LNCAP (cell line): ENCODE measurements around the gene CNGA1.
A peak's percentile ranks its signal among the peaks of the same experiment; 100 is the strongest.

Experiments used
- TF ChIP-seq, protein P1 (sequence below): fragments of 450-650 bp; IDR thresholded peaks from 2 replicates; pipeline ENCODE4 v1.5.1; 2017; ENCODE audit warnings: mild to moderate bottlenecking

CNGA1 gene

DNA sequence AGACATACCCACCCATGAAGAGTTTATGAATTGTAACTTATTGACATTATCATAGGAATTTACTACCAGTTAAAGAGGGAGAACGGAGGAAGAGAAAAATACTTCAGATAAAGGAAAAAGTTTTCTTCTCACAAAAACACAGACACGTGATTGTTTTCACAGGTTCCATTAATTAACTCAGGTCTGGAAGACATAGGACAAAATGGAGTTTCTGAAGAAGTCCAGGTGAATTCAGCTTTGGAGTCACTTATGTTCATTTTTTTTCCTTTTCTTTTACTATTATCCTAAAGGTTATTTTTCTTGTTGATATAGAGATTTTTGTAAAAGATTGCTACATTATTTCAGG is 20.6 kb upstream of the CNGA1 start:
- TF ChIP-seq, protein P1, sequence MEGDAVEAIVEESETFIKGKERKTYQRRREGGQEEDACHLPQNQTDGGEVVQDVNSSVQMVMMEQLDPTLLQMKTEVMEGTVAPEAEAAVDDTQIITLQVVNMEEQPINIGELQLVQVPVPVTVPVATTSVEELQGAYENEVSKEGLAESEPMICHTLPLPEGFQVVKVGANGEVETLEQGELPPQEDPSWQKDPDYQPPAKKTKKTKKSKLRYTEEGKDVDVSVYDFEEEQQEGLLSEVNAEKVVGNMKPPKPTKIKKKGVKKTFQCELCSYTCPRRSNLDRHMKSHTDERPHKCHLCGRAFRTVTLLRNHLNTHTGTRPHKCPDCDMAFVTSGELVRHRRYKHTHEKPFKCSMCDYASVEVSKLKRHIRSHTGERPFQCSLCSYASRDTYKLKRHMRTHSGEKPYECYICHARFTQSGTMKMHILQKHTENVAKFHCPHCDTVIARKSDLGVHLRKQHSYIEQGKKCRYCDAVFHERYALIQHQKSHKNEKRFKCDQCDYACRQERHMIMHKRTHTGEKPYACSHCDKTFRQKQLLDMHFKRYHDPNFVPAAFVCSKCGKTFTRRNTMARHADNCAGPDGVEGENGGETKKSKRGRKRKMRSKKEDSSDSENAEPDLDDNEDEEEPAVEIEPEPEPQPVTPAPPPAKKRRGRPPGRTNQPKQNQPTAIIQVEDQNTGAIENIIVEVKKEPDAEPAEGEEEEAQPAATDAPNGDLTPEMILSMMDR = no peak

- TF ChIP-seq, protein P1 = no peak
These were observed 19.5 kb upstream of the CNGA1 start for GRCh38 chr4:48035952-48036351.

DNA sequence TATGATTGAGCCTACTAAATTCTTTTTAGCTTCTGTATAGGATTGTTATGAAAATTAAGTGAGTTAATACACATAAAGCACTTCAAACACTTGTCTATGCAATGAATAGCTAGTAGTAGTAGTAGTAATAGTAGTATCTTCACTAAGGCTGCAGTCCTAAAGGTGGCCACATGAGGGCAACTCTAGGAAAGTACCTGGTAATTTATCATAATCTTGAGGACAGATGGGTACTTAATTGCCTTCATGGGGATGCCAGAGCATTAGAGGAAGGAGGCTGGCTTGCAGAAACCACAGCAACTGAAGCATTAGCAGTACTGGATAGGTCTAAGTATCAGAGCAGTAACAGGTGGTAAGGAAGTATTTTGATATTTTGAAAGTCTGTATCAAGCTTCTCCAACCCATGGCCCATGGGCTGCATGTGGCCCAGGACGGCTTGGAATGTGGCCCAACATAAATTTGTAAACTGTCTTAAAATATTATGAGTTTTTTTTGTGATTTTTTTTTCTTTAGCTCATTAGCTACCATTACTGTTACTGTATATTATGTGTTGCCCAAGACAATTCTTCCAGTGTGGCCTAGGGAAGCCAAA is 17.4 kb upstream of the CNGA1 start:
- TF ChIP-seq, protein P1 = peak; percentile 54

GRCh38 chr4:48033412-48033811 is 16.9 kb upstream of the CNGA1 start:
- TF ChIP-seq, protein P1 = no peak

DNA sequence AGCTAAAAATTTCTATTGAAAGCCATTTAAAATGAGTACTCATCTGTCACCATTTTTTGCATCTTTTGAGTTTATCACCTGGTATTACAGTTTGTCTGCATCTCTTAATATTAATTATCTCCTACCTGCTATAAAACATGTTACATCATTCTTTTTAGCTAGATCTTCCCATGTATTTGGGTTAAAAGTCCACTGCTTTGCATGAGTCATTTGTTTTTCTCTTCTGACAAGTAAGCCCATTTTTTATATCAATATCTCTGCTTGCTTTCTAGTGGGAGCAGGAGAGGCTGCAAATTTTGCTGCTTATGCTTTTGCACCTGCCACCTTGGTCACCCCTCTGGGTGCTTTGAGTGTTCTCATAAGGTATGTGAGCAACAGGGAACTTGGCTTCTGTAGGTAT is 16.2 kb upstream of the CNGA1 start:
- TF ChIP-seq, protein P1 = no peak

DNA sequence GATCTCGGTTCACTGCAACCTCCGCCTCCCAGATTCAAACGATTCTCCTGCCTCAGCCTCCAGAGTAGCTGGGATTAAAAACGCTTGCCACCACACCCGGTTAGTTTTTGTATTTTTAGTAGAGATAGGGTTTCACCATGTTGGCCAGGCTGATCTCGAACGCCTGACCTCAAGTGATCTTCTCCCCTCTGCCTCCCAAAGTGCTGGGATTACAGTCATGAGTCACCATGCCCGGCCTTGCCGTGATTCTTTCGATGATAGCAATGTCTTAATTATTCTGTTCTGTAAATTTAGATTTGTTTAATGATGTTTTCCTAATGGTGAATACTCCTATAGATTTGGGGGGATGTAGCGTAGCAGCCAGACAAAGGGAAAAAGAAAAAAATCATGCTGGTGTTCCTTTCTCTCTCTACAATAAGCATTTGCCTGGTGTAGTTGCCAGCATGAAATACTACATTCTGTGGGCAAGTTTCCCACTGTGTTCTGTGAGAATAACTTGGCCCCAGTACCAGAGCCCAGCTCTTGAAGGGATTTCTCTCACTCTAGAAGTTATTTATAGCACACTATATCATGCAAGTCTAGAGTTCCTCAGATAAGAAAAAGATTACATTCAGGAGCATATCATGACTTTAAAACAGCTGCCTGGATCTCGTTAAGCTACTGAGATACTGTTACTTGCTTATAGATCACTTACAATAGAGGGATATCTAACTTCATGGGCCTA is 15.5 kb upstream of the CNGA1 start:
- TF ChIP-seq, protein P1 = no peak

DNA sequence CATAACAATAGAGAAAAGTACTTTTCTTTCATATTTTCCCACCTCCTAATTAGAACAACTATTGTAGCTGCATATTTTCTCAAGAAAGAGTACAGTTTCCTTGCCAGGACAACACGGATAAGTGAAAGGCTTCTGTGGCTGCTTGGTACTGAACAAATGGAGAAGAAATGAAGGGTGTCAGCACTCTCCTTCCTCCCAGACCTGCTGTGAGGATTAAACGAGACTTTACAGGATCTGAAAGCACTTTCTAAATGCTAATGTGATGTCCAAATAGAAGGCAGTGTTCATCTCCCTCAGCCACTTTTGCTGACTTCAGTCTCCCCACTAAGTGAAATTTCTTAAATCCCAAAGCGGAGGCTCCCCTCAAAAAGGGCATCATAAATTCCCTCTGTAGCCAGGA is 14.0 kb upstream of the CNGA1 start:
- TF ChIP-seq, protein P1 = no peak

DNA sequence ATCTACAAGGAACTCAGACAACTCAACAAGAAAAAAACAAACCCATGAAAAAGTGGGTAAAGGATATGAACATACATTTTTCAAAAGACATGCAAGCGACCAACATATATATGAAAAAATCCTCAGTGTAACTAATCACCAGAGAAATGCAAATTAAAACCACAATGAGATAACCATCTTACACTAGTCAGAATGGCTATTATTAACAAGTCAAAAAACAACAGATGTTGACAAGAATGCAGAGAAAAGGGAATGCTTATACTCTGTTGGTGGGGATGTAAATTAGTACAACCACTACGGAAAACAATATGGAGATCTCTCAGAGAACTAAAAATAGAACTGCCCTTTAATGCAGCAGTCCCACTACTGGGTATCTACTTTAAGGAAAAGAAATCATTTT is 12.2 kb upstream of the CNGA1 start:
- TF ChIP-seq, protein P1 = no peak
